NCI-H2081 (cell line): Measurements from ENCODE around the gene NOP53.
"Not testable (repeated sequence)": the region's sequence is repeated elsewhere in the genome, so short reads cannot be mapped to it uniquely, and the experiment has no call there.

ENCODE experiments used
- DNase-seq, 2 experiments: peaks; one replicate each; lab custom pipeline; 2025; lab: John Stamatoyannopoulos, UW

Gene NOP53

GRCh38 chr19:47718415-47719046 lies 26.8 kb upstream of the NOP53 start:
- not testable (repeated sequence) for DNase-seq

GRCh38 chr19:47719047-47719859 lies 26.1 kb upstream of the NOP53 start:
- no peak for DNase-seq

GRCh38 chr19:47720669-47721422 lies 24.5 kb upstream of the NOP53 start:
- no peak for DNase-seq

GRCh38 chr19:47723581-47723940 lies 21.8 kb upstream of the NOP53 start:
- no peak for DNase-seq

GRCh38 chr19:47725759-47726401 lies 19.5 kb upstream of the NOP53 start:
- DNase-seq = no peak

GRCh38 chr19:47726467-47726866 lies 18.9 kb upstream of the NOP53 start:
- no peak for DNase-seq

GRCh38 chr19:47728295-47728694 lies 17.1 kb upstream of the NOP53 start:
- DNase-seq = not testable (repeated sequence)

GRCh38 chr19:47729468-47729798 lies 15.9 kb upstream of the NOP53 start:
- no peak for DNase-seq

GRCh38 chr19:47729799-47730520 lies 15.4 kb upstream of the NOP53 start:
- peak in 1 of 2 experiments; percentile 20 for DNase-seq

- DNase-seq = no peak
Observed at GRCh38 chr19:47730521-47730889, 14.8 kb upstream of the NOP53 start.

GRCh38 chr19:47730910-47731309 lies 14.4 kb upstream of the NOP53 start:
- DNase-seq = no peak

- no peak for DNase-seq
Observed at GRCh38 chr19:47735131-47735530, 10.2 kb upstream of the NOP53 start.

GRCh38 chr19:47740866-47741519 lies 4.4 kb upstream of the NOP53 start:
- no peak for DNase-seq

GRCh38 chr19:47741544-47742140 lies 3.7 kb upstream of the NOP53 start:
- no peak for DNase-seq

- no peak for DNase-seq
Observed at GRCh38 chr19:47742634-47743033, 2.7 kb upstream of the NOP53 start.

GRCh38 chr19:47746129-47746528 lies 783 bp downstream of the NOP53 start:
- DNase-seq = not testable (repeated sequence)

GRCh38 chr19:47749326-47749725 lies 4.0 kb downstream of the NOP53 start:
- DNase-seq = no peak

- DNase-seq = no peak
Observed at GRCh38 chr19:47750752-47751151, 5.4 kb downstream of the NOP53 start.

GRCh38 chr19:47752440-47753211 lies 7.3 kb downstream of the NOP53 start:
- DNase-seq = no peak
